ENCODE data around the gene HNRNPCL4.
"Not testable (repeated sequence)": the region's sequence is repeated elsewhere in the genome, so short reads cannot be mapped to it uniquely, and the experiment has no call there.

The HNRNPCL4 gene

GRCh38 chr1:13165531-13165930 lies at the start of gene HNRNPCL4:
Gene HNRNPCL4, minus strand, starts transcription at chr1:13165631. Its CDS starts 164 bp downstream, at chr1:13165467.
- DNase-seq = not testable (repeated sequence)

- DNase-seq = not testable (repeated sequence)
Measured at GRCh38 chr1:13208712-13209111, 43.3 kb upstream of the HNRNPCL4 start.

GRCh38 chr1:13201309-13201708 lies 35.9 kb upstream of the HNRNPCL4 start, which contains the start of gene PRAMEF13:
Gene PRAMEF13, minus strand, starts transcription at chr1:13201409. Its CDS starts 1,820 bp downstream, at chr1:13199589.
- not testable (repeated sequence) for DNase-seq

GRCh38 chr1:13171548-13171947 lies 6.1 kb upstream of the HNRNPCL4 start, which contains the start of gene PRAMEF9:
Gene PRAMEF9, plus strand, starts transcription at chr1:13171848. Its CDS starts 3,433 bp downstream, at chr1:13175281.
- DNase-seq = not testable (repeated sequence)

DNA sequence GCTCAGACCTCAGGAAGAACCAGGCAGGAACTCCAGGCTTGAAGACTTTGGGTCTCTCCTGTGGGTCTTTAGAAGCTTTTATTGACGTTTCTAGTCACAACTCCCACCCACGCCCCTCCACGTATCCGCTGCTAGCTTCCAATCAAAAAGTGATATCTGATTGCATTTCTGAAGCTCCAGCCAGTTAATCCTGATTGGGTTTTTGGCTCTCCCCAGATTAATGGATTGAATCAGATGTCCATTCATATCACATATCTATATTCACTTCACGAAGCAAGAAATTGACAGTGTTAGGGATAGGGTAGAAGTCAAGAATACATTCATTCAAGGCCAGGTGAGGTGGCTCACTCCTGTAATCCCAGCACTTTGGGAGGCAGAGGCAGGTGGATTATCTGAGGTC lies 9.5 kb downstream of the HNRNPCL4 start, which contains the start of gene PRAMEF26:
TSS of gene PRAMEF26 (minus strand) at position 101 of the 400 bp plus-strand sequence. CDS start 2,914 bp downstream, outside the sequence.
- DNase-seq = not testable (repeated sequence)

- DNase-seq = not testable (repeated sequence)
Measured at GRCh38 chr1:13116754-13117153, 48.7 kb downstream of the HNRNPCL4 start, which contains the start of gene HNRNPCL2. Gene HNRNPCL2, minus strand, starts transcription at chr1:13116854. Its CDS starts 454 bp downstream, at chr1:13116400.

Data from activated naive CD4-positive, alpha-beta T cell (primary cell).